ENCODE measurements around the gene RBMS3.

RBMS3 gene

GRCh38 chr3:29695643-29696198 is 414.9 kb downstream of the RBMS3 start:
- no peak for DNase-seq

GRCh38 chr3:29696311-29696710 is 415.4 kb downstream of the RBMS3 start:
- DNase-seq: no peak

- DNase-seq: no peak
Observed at GRCh38 chr3:29697989-29698388, 417.1 kb downstream of the RBMS3 start.

- DNase-seq: no peak
Observed at GRCh38 chr3:29700256-29700655, 419.4 kb downstream of the RBMS3 start.

GRCh38 chr3:29701326-29701983 is 420.6 kb downstream of the RBMS3 start:
- no peak for DNase-seq

GRCh38 chr3:29705906-29706844 is 425.3 kb downstream of the RBMS3 start:
- no peak for DNase-seq

GRCh38 chr3:29708884-29709283 is 428.0 kb downstream of the RBMS3 start:
- no peak for DNase-seq

GRCh38 chr3:29711255-29711771 is 430.4 kb downstream of the RBMS3 start:
- no peak for DNase-seq

GRCh38 chr3:29716213-29716612 is 435.3 kb downstream of the RBMS3 start:
- DNase-seq: no peak

- DNase-seq: no peak
Observed at GRCh38 chr3:29718661-29719065, 437.8 kb downstream of the RBMS3 start.

- no peak for DNase-seq
Observed at GRCh38 chr3:29720665-29721064, 439.8 kb downstream of the RBMS3 start.

GRCh38 chr3:29721789-29722188 is 440.9 kb downstream of the RBMS3 start:
- no peak for DNase-seq

GRCh38 chr3:29731050-29731449 is 450.2 kb downstream of the RBMS3 start:
- DNase-seq: no peak

- no peak for DNase-seq
Observed at GRCh38 chr3:29741231-29741630, 460.4 kb downstream of the RBMS3 start.

- DNase-seq: no peak
Observed at GRCh38 chr3:29745232-29745870, 464.5 kb downstream of the RBMS3 start.

- DNase-seq: no peak
Observed at GRCh38 chr3:29746163-29746760, 465.4 kb downstream of the RBMS3 start.

- no peak for DNase-seq
Observed at GRCh38 chr3:29747991-29748390, 467.1 kb downstream of the RBMS3 start.

- DNase-seq: no peak
Observed at GRCh38 chr3:29751647-29752314, 470.9 kb downstream of the RBMS3 start.

- DNase-seq: no peak
Observed at GRCh38 chr3:29754346-29754745, 473.5 kb downstream of the RBMS3 start.

GRCh38 chr3:29755416-29755815 is 474.5 kb downstream of the RBMS3 start:
- no peak for DNase-seq

GRCh38 chr3:29757054-29757777 is 476.3 kb downstream of the RBMS3 start:
- no peak for DNase-seq

- DNase-seq: no peak
Observed at GRCh38 chr3:29758108-29758433, 477.2 kb downstream of the RBMS3 start.
